ENCODE data around the gene BZW1. TPM values are rescaled to one million over a fixed set of nuclear protein-coding genes. Genes with fewer than 3 reads are reported as not detected.

The BZW1 gene
- total RNA-seq, 2 experiments from 2014 or later = 266 to 272 TPM

DNA sequence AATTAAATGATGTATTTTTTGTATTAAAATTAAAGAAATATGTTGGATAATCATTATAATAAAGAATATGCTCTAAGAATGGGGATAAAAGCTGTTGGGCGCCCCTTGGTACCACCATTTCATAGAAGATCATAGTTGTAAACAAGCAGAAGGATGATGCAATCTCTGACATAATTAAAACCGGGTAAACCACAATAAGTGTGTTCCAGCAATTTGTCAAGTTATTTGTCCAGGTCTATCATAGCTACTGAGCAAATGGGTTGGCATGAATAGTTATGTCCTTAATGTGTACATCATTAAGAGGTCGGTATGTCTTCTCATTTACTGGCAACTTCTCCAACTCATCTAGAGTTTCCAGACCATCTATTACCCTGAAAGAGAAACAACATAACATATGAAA is 59.4 kb downstream of the BZW1 start:
- no peak for DNase-seq
- Mint-ChIP-seq H3K9me3 (no peaks in the 10 kb centered on the region), H3K36me3 (ENCODE audit: low read depth) (peaks cover 56% of the 10 kb centered on the region), H3K27ac (no peak overlapping the region), H3K27me3 (no peaks in the 10 kb centered on the region), H3K4me1 (peaks cover 31% of the 10 kb centered on the region), H3K4me3 (no peak overlapping the region)
- ChIA-PET POLR2A (interaction anchor here (1.4 to 5.6 kb wide), 3 partner anchors 9 to 18 kb away, joined by 4 to 32 read pairs (median 6); partner anchors contain the start of genes NIF3L1 and PPIL3), CTCF (no interaction called here)

DNA sequence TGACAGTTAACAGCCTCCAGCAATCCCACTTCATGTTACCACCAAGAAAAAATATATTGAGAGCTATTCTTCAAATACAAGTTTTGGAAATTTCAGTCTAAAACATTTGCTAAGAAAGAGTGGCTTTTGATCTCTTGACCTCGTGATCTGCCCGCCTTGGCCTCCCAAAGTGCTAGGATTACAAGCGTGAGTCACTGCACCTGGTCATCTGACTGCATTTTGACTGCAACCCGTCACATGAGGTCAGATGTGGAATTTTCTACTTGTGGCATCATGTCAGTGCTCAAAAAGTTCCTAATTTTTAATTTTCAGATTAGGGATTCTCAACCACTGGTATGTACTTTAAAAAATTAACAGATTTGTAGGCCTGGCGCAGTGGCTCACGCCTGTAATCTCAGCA is 61.9 kb downstream of the BZW1 start:
- H3K9me3 Mint-ChIP-seq = no peaks in the 10 kb centered on the region
- H3K4me3 Mint-ChIP-seq = no peak overlapping the region
- H3K27me3 Mint-ChIP-seq = no peaks in the 10 kb centered on the region
- POLR2A ChIA-PET = interaction anchor here (1.8 kb wide), 1 partner anchor 9 kb away, joined by 9 read pairs; the partner anchor contains the start of gene CLK1
- H3K36me3 Mint-ChIP-seq (ENCODE audit: low read depth) = peaks cover 66% of the 10 kb centered on the region
- no peak overlapping the region for H3K27ac Mint-ChIP-seq
- CTCF ChIA-PET = no interaction called here
- H3K4me1 Mint-ChIP-seq = peaks cover 22% of the 10 kb centered on the region
- no peak for DNase-seq

Other genes starting within 250 kb of the BZW1 start
- under 1 TPM; 0.05 to 0.15 TPM for gene AOX1, start 225.9 kb upstream of the BZW1 start, total RNA-seq
- gene CLK1, start 52.7 kb downstream of the BZW1 start, total RNA-seq = 100 to 1,000 TPM; 164 to 169 TPM
- gene PPIL3, start 77.2 kb downstream of the BZW1 start, total RNA-seq = 100 to 1,000 TPM; 101 to 102 TPM
- gene NIF3L1, start 77.5 kb downstream of the BZW1 start, total RNA-seq = 10 to 100 TPM; 28.9 to 30.1 TPM
- 10 to 100 TPM; 50.8 to 51.6 TPM for gene ORC2, start 151.8 kb downstream of the BZW1 start, total RNA-seq